Limb (tissue), 2 donors: ENCODE measurements around the gene LHX3.

Source experiments
- DNase-seq, 2 donors: peaks; one replicate each; pipeline ENCODE4 v3.0.0-alpha.2; 2016; ENCODE audit errors: extremely low spot score in 2 of 2

The LHX3 gene

GRCh38 chr9:136228107-136228875 lies 23.4 kb upstream of the LHX3 start:
- no peak for DNase-seq

- no peak for DNase-seq
These were observed 21.9 kb upstream of the LHX3 start for GRCh38 chr9:136226680-136227407.

- peak; percentile 32 to 76 for DNase-seq
These were observed 21.1 kb upstream of the LHX3 start for GRCh38 chr9:136225748-136226679.

DNA sequence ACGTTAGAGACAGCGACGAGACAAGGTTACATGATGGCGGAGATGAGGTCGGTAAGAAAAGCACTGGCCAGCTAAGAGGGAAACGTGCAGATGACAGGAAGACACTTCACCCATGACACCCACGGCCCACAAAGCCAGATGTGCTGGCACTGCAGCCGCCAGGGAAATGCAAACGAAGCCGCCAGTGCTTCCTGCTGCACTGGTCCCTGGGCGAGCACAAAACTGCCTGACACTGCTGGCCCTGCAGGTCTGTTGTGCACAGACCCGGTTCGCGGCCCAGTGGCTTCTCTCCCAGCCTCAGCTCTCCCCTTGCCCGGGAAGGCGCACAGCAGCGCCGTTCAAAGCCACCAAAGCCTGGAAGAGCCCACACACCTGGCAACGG lies 20.4 kb upstream of the LHX3 start:
- DNase-seq: no peak

GRCh38 chr9:136223871-136224640 lies 19.1 kb upstream of the LHX3 start:
- no peak for DNase-seq

GRCh38 chr9:136222906-136223285 lies 18.0 kb upstream of the LHX3 start:
- no peak for DNase-seq

GRCh38 chr9:136222166-136222905 lies 17.4 kb upstream of the LHX3 start:
- no peak for DNase-seq

GRCh38 chr9:136220017-136220729 lies 15.2 kb upstream of the LHX3 start:
- DNase-seq: no peak

GRCh38 chr9:136219276-136219675 lies 14.3 kb upstream of the LHX3 start:
- DNase-seq: no peak

- no peak for DNase-seq
These were observed 13.7 kb upstream of the LHX3 start for GRCh38 chr9:136218673-136219072.

DNA sequence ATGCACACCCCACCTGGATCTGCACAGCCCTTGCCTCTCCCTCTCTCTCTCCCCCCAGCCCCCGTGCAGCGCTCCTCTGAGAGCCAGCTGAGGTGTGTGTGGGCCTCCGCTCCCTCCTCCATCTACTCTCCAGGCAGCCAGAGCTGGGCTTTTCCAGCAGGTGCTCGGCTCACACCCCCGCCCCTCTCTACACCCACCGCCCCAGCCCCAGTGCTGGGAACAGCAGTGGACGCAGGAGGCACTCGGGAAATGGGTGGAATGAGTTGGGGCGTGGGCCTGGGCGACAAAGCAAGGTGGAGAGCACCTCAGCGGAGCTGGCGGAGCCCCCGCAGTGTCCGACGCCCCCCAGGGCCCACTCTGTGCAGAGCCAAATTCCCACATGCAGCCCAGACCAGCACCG lies 13.3 kb upstream of the LHX3 start:
- no peak for DNase-seq

GRCh38 chr9:136216541-136217244 lies 11.8 kb upstream of the LHX3 start:
- DNase-seq: no peak

DNA sequence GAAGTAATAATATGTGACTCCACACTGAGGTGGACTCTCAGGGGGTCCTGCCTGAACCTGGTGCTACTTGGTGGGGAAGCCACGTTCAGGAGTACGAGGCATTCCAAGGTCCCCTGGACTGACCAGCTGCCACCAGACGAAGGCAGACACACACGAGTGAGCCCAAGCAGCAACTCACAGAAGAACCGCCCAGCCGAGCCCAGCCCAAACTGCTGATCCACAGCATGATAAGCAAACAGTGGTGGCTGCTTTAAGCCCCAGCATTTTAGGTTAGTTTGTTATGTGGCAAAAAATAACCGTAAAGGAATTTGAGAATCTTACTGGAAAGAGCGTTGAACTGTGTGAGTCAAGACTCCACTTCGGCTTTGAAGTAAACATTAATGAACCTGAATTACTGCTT lies 8.8 kb upstream of the LHX3 start:
- no peak for DNase-seq

- no peak for DNase-seq
These were observed 7.5 kb upstream of the LHX3 start for GRCh38 chr9:136212345-136212950.

DNA sequence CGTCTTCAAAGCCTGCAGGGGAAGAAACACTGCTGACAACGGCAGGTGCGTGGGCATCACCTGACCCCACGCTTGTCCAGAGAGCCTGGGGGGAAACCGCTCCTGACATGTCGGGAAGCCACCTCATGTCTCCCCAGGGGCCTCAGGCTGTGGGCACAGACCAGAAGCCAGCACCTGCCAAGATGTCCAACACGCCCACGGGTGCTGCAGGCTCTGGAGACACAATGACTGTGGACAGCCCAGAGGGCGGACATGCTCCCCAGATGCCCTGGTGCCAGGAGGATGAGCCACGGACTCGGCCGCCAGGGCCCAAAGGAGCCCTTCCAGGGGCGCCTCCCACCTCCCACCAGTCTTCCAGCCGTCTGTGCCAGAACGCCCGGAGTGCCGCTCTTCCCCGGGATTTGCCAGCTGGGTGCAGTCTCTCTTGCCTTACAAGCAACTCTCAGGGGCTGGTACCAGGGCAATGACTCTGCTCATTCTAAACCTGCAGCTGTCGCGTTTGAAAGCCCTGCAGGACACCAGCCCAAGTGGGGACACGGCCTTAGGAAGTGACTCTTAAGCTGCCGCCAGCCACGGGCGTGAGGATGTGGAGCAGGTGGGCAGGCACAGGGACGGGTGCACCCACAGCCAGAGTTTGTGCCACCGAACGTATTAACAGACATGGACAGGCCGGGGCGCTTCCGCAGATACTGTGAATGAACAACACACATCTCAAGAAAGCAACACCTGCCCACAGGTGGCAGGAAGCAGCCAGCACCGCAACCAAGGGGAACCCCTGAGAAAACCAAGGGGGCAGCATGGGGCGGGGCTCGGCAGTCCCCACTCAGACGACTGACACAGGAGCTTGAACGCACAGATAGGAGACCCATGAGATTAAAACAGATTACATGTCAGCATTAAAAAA lies 6.8 kb upstream of the LHX3 start:
- DNase-seq: no peak

DNA sequence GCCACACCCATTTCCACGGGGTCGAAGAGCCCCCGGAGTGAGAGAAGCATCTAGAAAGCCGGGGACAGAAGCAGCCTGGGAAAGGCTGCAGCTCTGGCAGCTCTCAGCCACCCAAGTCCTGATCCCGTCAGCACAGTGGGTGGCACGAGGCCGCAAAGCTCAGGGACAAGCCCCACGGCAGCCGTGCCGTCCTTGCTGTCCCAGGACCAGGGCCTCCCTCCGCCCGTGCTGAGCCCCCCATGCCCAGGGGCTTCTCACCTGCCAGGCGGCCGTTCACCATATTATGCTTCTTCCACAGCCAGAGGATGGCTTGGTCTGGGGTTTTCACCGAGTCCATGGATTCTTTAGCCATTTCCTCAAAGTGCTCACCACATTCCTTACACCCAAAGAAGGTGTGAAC lies 6.1 kb upstream of the LHX3 start:
- DNase-seq: no peak

DNA sequence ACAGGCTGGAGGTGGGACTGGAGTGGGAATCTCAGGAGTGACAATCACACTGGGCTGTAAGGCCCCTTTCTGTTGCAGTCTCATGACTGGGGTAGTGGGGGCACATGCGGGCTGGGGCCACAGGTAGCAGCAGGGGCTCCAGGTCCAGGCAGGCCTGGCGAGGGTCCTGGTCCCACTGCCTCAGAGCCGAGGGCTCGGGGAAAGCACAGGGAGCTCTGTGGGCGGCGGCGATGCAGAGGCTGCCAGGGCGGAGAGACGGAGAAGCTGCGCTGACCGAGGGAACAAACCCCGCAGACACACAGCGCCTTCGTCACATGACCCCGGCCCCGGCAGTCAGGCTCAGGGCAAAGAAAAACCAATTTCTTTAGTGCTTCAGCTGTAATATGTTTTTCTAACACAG lies 5.3 kb upstream of the LHX3 start:
- no peak for DNase-seq

- DNase-seq: no peak
These were observed 4.9 kb upstream of the LHX3 start for GRCh38 chr9:136209786-136210185.
